Karpas-422 (cell line): ENCODE measurements around the gene RGN. TPM values are rescaled to one million over a fixed set of nuclear protein-coding genes. Genes with fewer than 3 reads are reported as not detected.
"Not testable (repeated sequence)": the region's sequence is repeated elsewhere in the genome, so short reads cannot be mapped to it uniquely, and the experiment has no call there.

Experiments used
- DNase-seq: peaks from one replicate; pipeline ENCODE4 v3.0.0-alpha.2; 2015
- H2AFZ ChIP-seq: fragments of 200-600 bp; sonication (generic); 2 replicates; pipeline ENCODE4 v1.6.1; 2014; ENCODE audit warnings: antibody characterized with exemption, low read length, mixed read lengths
- H3K27ac ChIP-seq: fragments of 200-600 bp; sonication (generic); 2 replicates; pipeline ENCODE4 v1.5.1; 2014; ENCODE audit warnings: mild to moderate bottlenecking, low read length, moderate library complexity
- H3K27me3 ChIP-seq: fragments of 200-600 bp; sonication (generic); 2 replicates; pipeline ENCODE4 v1.6.1; 2014; ENCODE audit warnings: low read length, mixed read lengths
- H3K36me3 ChIP-seq: fragments of 200-600 bp; sonication (generic); 2 replicates; pipeline ENCODE4 v1.6.1; 2014; ENCODE audit warnings: low read length, mixed read lengths; ENCODE audit not compliant: insufficient read depth
- H3K4me1 ChIP-seq: fragments of 200-600 bp; sonication (generic); 2 replicates; pipeline ENCODE4 v1.6.1; 2014; ENCODE audit warnings: mild to moderate bottlenecking, low read length, mixed read lengths
- H3K4me2 ChIP-seq: fragments of 200-600 bp; sonication (generic); 2 replicates; pipeline ENCODE4 v1.6.1; 2014; ENCODE audit warnings: low read length, low read depth, mild to moderate bottlenecking; ENCODE audit not compliant: poor library complexity, severe bottlenecking
- H3K4me3 ChIP-seq: fragments of 200-600 bp; sonication (generic); 2 replicates; pipeline ENCODE4 v1.5.1; 2014; ENCODE audit warnings: mild to moderate bottlenecking, antibody characterized with exemption, low read length, mixed read lengths
- H3K79me2 ChIP-seq: fragments of 200-600 bp; sonication (generic); 2 replicates; pipeline ENCODE4 v1.6.1; 2014; ENCODE audit warnings: mild to moderate bottlenecking, low read length, mixed read lengths
- H3K9ac ChIP-seq: fragments of 200-600 bp; sonication (generic); 2 replicates; pipeline ENCODE4 v1.6.0; 2014; ENCODE audit warnings: low read length
- H3K9me2 ChIP-seq: fragments of 200-600 bp; sonication (generic), shearing (Covaris generic); replicated peaks from 2 replicates; pipeline ENCODE4 v1.6.0; 2014; ENCODE audit warnings: mild to moderate bottlenecking, low read length, moderate library complexity; ENCODE audit not compliant: insufficient read depth
- H3K9me3 ChIP-seq: fragments of 300-700, 200-600 bp; sonication (generic); 2 replicates; pipeline ENCODE4 v1.6.1; 2014; ENCODE audit warnings: low read length, mixed read lengths
- H4K20me1 ChIP-seq: fragments of 200-600 bp; sonication (generic); 2 replicates; pipeline ENCODE4 v1.6.1; 2014; ENCODE audit warnings: mild to moderate bottlenecking, antibody characterized with exemption, low read length, low read depth; ENCODE audit not compliant: insufficient read depth
- small RNA-seq: library from RNA; depleted of rRNA; stranded (forward); fragments of <200 nt; gene quantifications from one replicate; pipeline ENCODE3, GENCODE V24; 2014
- total RNA-seq: library from RNA; depleted of rRNA; stranded (reverse); fragments of >200 nt; shearing (Covaris generic); gene quantifications from 2 replicates; pipeline ENCODE4 v1.2.3, GENCODE V29; 2014; ENCODE audit warnings: low replicate concordance; rRNA removed

The RGN gene
- total RNA-seq, 1 experiment from 2014 or later = not detected

- H3K9me3 ChIP-seq, H2AFZ ChIP-seq, H3K4me3 ChIP-seq, H3K36me3 ChIP-seq, H3K4me1 ChIP-seq, H3K27ac ChIP-seq, H3K9me2 ChIP-seq, H3K4me2 ChIP-seq, DNase-seq, H4K20me1 ChIP-seq, H3K9ac ChIP-seq, H3K27me3 ChIP-seq, H3K79me2 ChIP-seq: not testable (repeated sequence)
Observed at GRCh38 chrX:47135650-47136049, 57.4 kb downstream of the RGN start.

- Histone ChIP-seq H3K36me3 (no peaks in the 10 kb centered on the region), H3K9me3 (no peaks in the 10 kb centered on the region), H2AFZ (no peak overlapping the region), H3K4me2 (no peak overlapping the region), H3K79me2 (peaks cover 8% of the 10 kb centered on the region), H3K4me1 (peaks cover under 1% of the 10 kb centered on the region), H3K27me3 (no peaks in the 10 kb centered on the region), H3K4me3 (no peak overlapping the region), H3K9me2 (no peaks in the 10 kb centered on the region), H4K20me1 (0 out of 2 replicates have a peak, but pooled peaks cover 3% of the 10 kb centered on the region), H3K27ac (no peak overlapping the region), H3K9ac (no peak overlapping the region)
- no peak for DNase-seq
Observed at GRCh38 chrX:47138171-47138570, 59.9 kb downstream of the RGN start.

Small RNA genes lying within 50 kb of the gene (small RNA-seq; reads per million reads assigned to genes)
- 1.5 reads per million, percentile 43 among the genes with 10 or more reads in this experiment for gene RNU12-2P
- gene RNU6-1189P = not detected

Other genes starting within 250 kb of the RGN start
- gene RP2, start 241.4 kb upstream of the RGN start, total RNA-seq = 7.2 and 17.0 TPM in 2 replicates
- gene JADE3, start 166.0 kb upstream of the RGN start, total RNA-seq = 0.07 and 0.29 TPM in 2 replicates
- 122 and 154 TPM in 2 replicates for gene NDUFB11, start 66.3 kb downstream of the RGN start, total RNA-seq
- 32.5 and 47.0 TPM in 2 replicates for gene RBM10, start 66.8 kb downstream of the RGN start, total RNA-seq
- 178 and 214 TPM in 2 replicates for gene UBA1, start 115.4 kb downstream of the RGN start, total RNA-seq
- gene CDK16, start 140.2 kb downstream of the RGN start, total RNA-seq = 45.4 and 45.9 TPM in 2 replicates
- 30.9 and 40.7 TPM in 2 replicates for gene USP11, start 154.6 kb downstream of the RGN start, total RNA-seq